B cell (primary cell): ENCODE data around the gene DACT2. TPM values are rescaled to one million over a fixed set of nuclear protein-coding genes. Genes with fewer than 3 reads are reported as not detected.

Experiments
- ATAC-seq: fragments of 200-7000 bp; cut with Tn5 transposase; one replicate; pipeline ENCODE4 v1.10.0; 2021; ENCODE audit warnings: low read depth, mild to moderate bottlenecking, moderate number of reproducible peaks, moderate library complexity
- CTCF ChIA-PET: fragments of 350-600 bp; sonication (Branson Sonifier 250); formaldehyde crosslinking; loops from one replicate; lab custom pipeline; 2021; ENCODE audit warnings: antibody characterized with exemption, inconsistent platforms; lab: Charles Lee
- POLR2A ChIA-PET: fragments of 350-600 bp; sonication (Branson Sonifier 250); formaldehyde crosslinking; loops from one replicate; lab custom pipeline; 2021; ENCODE audit warnings: antibody characterized with exemption; lab: Charles Lee
- DNase-seq: peaks from one replicate; pipeline ENCODE4 v3.0.0; 2013
- H2AFZ ChIP-seq: 2 replicates; pipeline ENCODE4 v1.6.1; 2012; ENCODE audit warnings: mild to moderate bottlenecking, low read depth, low read length; ENCODE audit not compliant: insufficient read depth, poor library complexity, severe bottlenecking
- H3K27ac ChIP-seq, 2 donors: 1 replicate in 1 of 2; 2 replicates in 1 of 2; pipeline ENCODE4 v1.5.1; 2012 to 2013; ENCODE audit warnings: low read length in 2 of 2, mild to moderate bottlenecking in 2 of 2, moderate library complexity in 1 of 2
- H3K27me3 ChIP-seq, 4 experiments: fragments of 200-600 bp in 1 of 4; sonication (generic) in 1 of 4; replicated peaks in 1 of 4; 1 replicate in 2 of 4; 2 replicates in 2 of 4; pipeline versions ENCODE4 v1.6.1 to v1.7.0; 2013 to 2016; ENCODE audit warnings: low read length in 3 of 4, mild to moderate bottlenecking in 2 of 4, mixed read lengths in 1 of 4, moderate library complexity in 1 of 4; ENCODE audit not compliant: insufficient read depth in 4 of 4, control insufficient read depth in 3 of 4; ENCODE audit errors: control extremely low read depth in 1 of 4
- H3K36me3 ChIP-seq, 2 experiments: replicated peaks in 1 of 2; 1 replicate in 1 of 2; 2 replicates in 1 of 2; pipeline versions ENCODE4 v1.6.1 to v1.7.1; 2013; ENCODE audit warnings: low read length in 1 of 2; ENCODE audit not compliant: insufficient read depth in 2 of 2, control insufficient read depth in 1 of 2; ENCODE audit errors: control extremely low read depth in 1 of 2, extremely low read depth in 1 of 2
- H3K4me1 ChIP-seq, 2 donors: fragments of 200-600 bp in 1 of 2; sonication (generic) in 1 of 2; 1 replicate in 1 of 2; 2 replicates in 1 of 2; pipeline versions ENCODE4 v1.5.1 to v1.6.1; 2013 to 2017; ENCODE audit warnings: low read length in 2 of 2; ENCODE audit not compliant: control insufficient read depth in 2 of 2, insufficient read depth in 2 of 2
- H3K4me2 ChIP-seq: replicated peaks from 2 replicates; pipeline ENCODE3; 2012; ENCODE audit warnings: mild to moderate bottlenecking, low read depth, low read length; ENCODE audit not compliant: poor library complexity, severe bottlenecking
- H3K4me3 ChIP-seq, 5 experiments: fragments of 200-600 bp in 1 of 5; sonication (generic) in 1 of 5; 1 replicate in 3 of 5; 2 replicates in 2 of 5; pipeline versions ENCODE4 v1.5.1 to v1.7.0; 2011 to 2016; ENCODE audit warnings: low read length in 4 of 5, mild to moderate bottlenecking in 4 of 5, low read depth in 2 of 5, control low read depth in 1 of 5, moderate library complexity in 1 of 5; ENCODE audit not compliant: insufficient read depth in 1 of 5; ENCODE audit errors: control extremely low read depth in 1 of 5, extremely low read depth in 1 of 5
- H3K79me2 ChIP-seq: fragments of 200-600 bp; sonication (generic); one replicate; pipeline ENCODE4 v1.6.0; 2016; ENCODE audit warnings: low read length; ENCODE audit not compliant: control insufficient read depth, insufficient read depth
- H3K9ac ChIP-seq: fragments of 200-600 bp; sonication (generic); 2 replicates; pipeline ENCODE4 v1.6.1; 2017; ENCODE audit warnings: mild to moderate bottlenecking, low read length, moderate library complexity
- H3K9me3 ChIP-seq, 3 donors: one replicate each; pipeline versions ENCODE4 v1.6.1 to v1.7.1; 2013; ENCODE audit warnings: low read length in 2 of 3; ENCODE audit not compliant: control insufficient read depth in 2 of 3, insufficient read depth in 1 of 3; ENCODE audit errors: control extremely low read depth in 1 of 3
- H4K20me1 ChIP-seq: 2 replicates; pipeline ENCODE4 v1.6.0; 2012; ENCODE audit warnings: mild to moderate bottlenecking, low read length; ENCODE audit not compliant: insufficient read depth, control insufficient read depth, poor library complexity, severe bottlenecking
- H3K27ac Mint-ChIP-seq: one replicate; pipeline ENCODE4 v1.8.0; 2021; ENCODE audit warnings: mixed read lengths
- H3K27me3 Mint-ChIP-seq: one replicate; pipeline ENCODE4 v1.8.0; 2021; ENCODE audit warnings: mixed read lengths
- H3K4me1 Mint-ChIP-seq: one replicate; pipeline ENCODE4 v1.8.0; 2021; ENCODE audit warnings: mixed read lengths
- H3K4me3 Mint-ChIP-seq: one replicate; pipeline ENCODE4 v1.8.0; 2021; ENCODE audit warnings: mixed read lengths
- H3K9me3 Mint-ChIP-seq: one replicate; pipeline ENCODE4 v1.8.0; 2022; ENCODE audit warnings: mixed read lengths; ENCODE audit not compliant: insufficient read depth
- EZH2 ChIP-seq: IDR thresholded peaks from 2 replicates; pipeline ENCODE4 v1.6.1; 2012; ENCODE audit warnings: borderline replicate concordance, low read depth, mild to moderate bottlenecking, moderate library complexity, low read length; ENCODE audit not compliant: insufficient read depth, poor library complexity, severe bottlenecking
- WGBS: methylation state at CpG from one replicate; pipeline ENCODE4 v1.1.5; 2013; ENCODE audit warnings: missing lambda C conversion rate; ENCODE audit not compliant: insufficient coverage; 5-methylcytosine and 5-hydroxymethylcytosine counted together
- intact Hi-C: fragments of 100-400 bp; cut with micrococcal nuclease; formaldehyde crosslinking; loops from one replicate; pipeline ENCODE4 v1.10.0; 2022
- polyA plus RNA-seq: library from polyadenylated mRNA; depleted of rRNA; stranded (reverse); fragments of >200 nt; gene quantifications from 2 replicates; pipeline ENCODE4 v1.2.3, GENCODE V29; 2012
- total RNA-seq, 2 donors: library from RNA; stranded (reverse); fragments of 120-200 nt in 1 of 2; gene quantifications; 1 replicate in 1 of 2; 2 replicates in 1 of 2; pipeline versions ENCODE4 v1.2.3 to v1.2.4, GENCODE V29; 2013 to 2022
- TF ChIP-seq, protein P1 (sequence below): fragments of 200-600 bp; IDR thresholded peaks from one replicate; pipeline ENCODE4 v1.8.0; 2022; ENCODE audit warnings: antibody characterized with exemption, mild to moderate bottlenecking

DACT2 gene
- total and polyA plus RNA-seq, 2 donors (not counting 1 experiment from before 2014, with no cell fraction given), result not detected

- POLR2A ChIA-PET, result no interaction called here
- Mint-ChIP-seq H3K9me3 (no peaks in the 10 kb centered on the region), H3K4me3 (no peak overlapping the region), H3K27ac (no peak overlapping the region), H3K4me1 (no peaks in the 10 kb centered on the region), H3K27me3 (peaks cover 3% of the 10 kb centered on the region)
- CTCF ChIA-PET, result no interaction called here
- Histone ChIP-seq H4K20me1 (no peaks in the 10 kb centered on the region), H2AFZ (no peak overlapping the region), H3K4me1 (no peaks in the 10 kb centered on the region), H3K27ac (no peak overlapping the region), H3K27me3 (no peaks in the 10 kb centered on the region), H3K36me3 (no peaks in the 10 kb centered on the region), H3K4me3 (no peak overlapping the region), H3K79me2 (no peaks in the 10 kb centered on the region), H3K9ac (no peak overlapping the region), H3K9me3 (peaks cover 0 to 24% (median 0%) of the 10 kb centered on the region in 3 donors), H3K4me2 (no peak overlapping the region)
- intact Hi-C loops, result no loop called here
- TF ChIP-seq EZH2, result no peak
- TF ChIP-seq, protein P1, sequence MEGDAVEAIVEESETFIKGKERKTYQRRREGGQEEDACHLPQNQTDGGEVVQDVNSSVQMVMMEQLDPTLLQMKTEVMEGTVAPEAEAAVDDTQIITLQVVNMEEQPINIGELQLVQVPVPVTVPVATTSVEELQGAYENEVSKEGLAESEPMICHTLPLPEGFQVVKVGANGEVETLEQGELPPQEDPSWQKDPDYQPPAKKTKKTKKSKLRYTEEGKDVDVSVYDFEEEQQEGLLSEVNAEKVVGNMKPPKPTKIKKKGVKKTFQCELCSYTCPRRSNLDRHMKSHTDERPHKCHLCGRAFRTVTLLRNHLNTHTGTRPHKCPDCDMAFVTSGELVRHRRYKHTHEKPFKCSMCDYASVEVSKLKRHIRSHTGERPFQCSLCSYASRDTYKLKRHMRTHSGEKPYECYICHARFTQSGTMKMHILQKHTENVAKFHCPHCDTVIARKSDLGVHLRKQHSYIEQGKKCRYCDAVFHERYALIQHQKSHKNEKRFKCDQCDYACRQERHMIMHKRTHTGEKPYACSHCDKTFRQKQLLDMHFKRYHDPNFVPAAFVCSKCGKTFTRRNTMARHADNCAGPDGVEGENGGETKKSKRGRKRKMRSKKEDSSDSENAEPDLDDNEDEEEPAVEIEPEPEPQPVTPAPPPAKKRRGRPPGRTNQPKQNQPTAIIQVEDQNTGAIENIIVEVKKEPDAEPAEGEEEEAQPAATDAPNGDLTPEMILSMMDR, result no peak
- DNase-seq, result no peak
- ATAC-seq, result no peak
- WGBS, result 88% methylated on average over 6 of the region's 13 CpGs
These were observed 44.5 kb upstream of the DACT2 start for GRCh38 chr6:168363811-168364792.

DNA sequence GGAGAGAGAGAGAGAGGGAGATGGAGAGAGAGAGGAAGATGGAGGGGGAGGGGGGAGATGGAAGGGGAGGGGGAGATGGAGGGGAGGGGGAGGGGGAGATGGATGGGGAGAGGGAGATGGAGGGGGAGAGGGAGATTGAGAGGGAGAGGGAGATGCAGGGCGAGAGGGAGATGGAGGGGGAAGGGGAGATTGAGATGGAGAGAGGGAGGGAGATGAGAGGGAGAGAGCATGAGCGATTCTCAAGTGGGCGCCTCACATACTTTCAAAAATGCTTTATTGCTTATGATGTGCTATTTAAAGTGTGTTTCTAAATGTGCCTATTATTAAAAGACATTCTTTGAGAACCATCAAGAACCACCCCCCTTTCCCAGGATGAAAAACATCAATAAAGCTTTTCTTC lies 43.7 kb upstream of the DACT2 start:
- Histone ChIP-seq H3K9me3 (peaks cover 0 to 24% (median 0%) of the 10 kb centered on the region in 3 donors), H4K20me1 (no peaks in the 10 kb centered on the region), H2AFZ (no peak overlapping the region), H3K4me3 (no peak overlapping the region), H3K9ac (no peak overlapping the region), H3K4me2 (no peak overlapping the region), H3K79me2 (no peaks in the 10 kb centered on the region), H3K4me1 (no peaks in the 10 kb centered on the region), H3K36me3 (no peaks in the 10 kb centered on the region), H3K27ac (no peak overlapping the region), H3K27me3 (no peaks in the 10 kb centered on the region)
- ATAC-seq (no peak), DNase-seq (no peak)
- Mint-ChIP-seq H3K9me3 (no peaks in the 10 kb centered on the region), H3K27ac (no peak overlapping the region), H3K27me3 (peaks cover 3% of the 10 kb centered on the region), H3K4me1 (no peaks in the 10 kb centered on the region), H3K4me3 (no peak overlapping the region)
- POLR2A ChIA-PET, result no interaction called here
- CTCF ChIA-PET, result no interaction called here
- TF ChIP-seq, protein P1, result no peak
- no peak for TF ChIP-seq EZH2
- intact Hi-C loops, result no loop called here
- no CpG with 5 or more reads among the region's 3 CpGs for WGBS
